Lower leg skin (tissue), 4 donors: ENCODE data around the gene KCTD10. TPM values are rescaled to one million over a fixed set of nuclear protein-coding genes. Genes with fewer than 3 reads are reported as not detected.

ENCODE experiments used
- DNase-seq, 2 donors: peaks; one replicate each; pipeline ENCODE4 v3.0.0-alpha.2; 2019; ENCODE audit warnings: low spot score in 2 of 2
- H3K4me3 ChIP-seq: fragments of 200-600 bp; sonication (generic); 2 replicates; pipeline ENCODE4 v1.5.1; 2017; ENCODE audit warnings: mild to moderate bottlenecking, low read depth; ENCODE audit not compliant: poor library complexity, severe bottlenecking
- CTCF ChIP-seq, 3 donors: fragments of 450-650 bp; IDR thresholded peaks; one replicate each; pipeline ENCODE4 v1.5.1; 2016; ENCODE audit warnings: antibody characterized with exemption in 3 of 3, mild to moderate bottlenecking in 3 of 3, moderate library complexity in 2 of 3
- POLR2A ChIP-seq, 2 donors: fragments of 450-650 bp; IDR thresholded peaks; one replicate each; pipeline ENCODE4 v1.6.1; 2016 to 2017; ENCODE audit warnings: antibody characterized with exemption in 2 of 2, mild to moderate bottlenecking in 1 of 2, moderate library complexity in 1 of 2
- WGBS, 2 donors: methylation state at CpG; one replicate each; pipeline ENCODE4 v1.1.5; 2018; 5-methylcytosine and 5-hydroxymethylcytosine counted together
- intact Hi-C: fragments of 100-400 bp; cut with DNase I; formaldehyde crosslinking; loops from one replicate; pipeline ENCODE4 v1.15.0; 2023; ENCODE audit warnings: low total_unique reads
- total RNA-seq, 4 donors: library from RNA; depleted of rRNA; stranded (reverse); fragments of >200 nt; gene quantifications; one replicate each; pipeline ENCODE4 v1.1.0, GENCODE V29; 2016

KCTD10 gene
- total RNA-seq, 4 donors from 2014 or later = 22.3 to 60.1 (median 44.1) TPM

- WGBS, 2 donors = 94 to 96% methylated on average over 2 of the region's 2 CpGs
- no peak for DNase-seq
- TF ChIP-seq POLR2A (IDR thresholded peaks at IDR 0.05) = no peak
- intact Hi-C loops = no loop called here
- no peak overlapping the region for H3K4me3 ChIP-seq
Measured at GRCh38 chr12:109482491-109482890, 5.4 kb upstream of the KCTD10 start.

GRCh38 chr12:109481863-109482262 is 4.8 kb upstream of the KCTD10 start:
- 86 to 96% methylated on average over 1 of the region's 1 CpG for WGBS, 2 donors
- H3K4me3 ChIP-seq = no peak overlapping the region
- TF ChIP-seq POLR2A (IDR thresholded peaks at IDR 0.05) = no peak
- TF ChIP-seq CTCF (IDR thresholded peaks at IDR 0.05) = no peak
- intact Hi-C loops = no loop called here
- DNase-seq = no peak

- H3K4me3 ChIP-seq = no peak overlapping the region
- TF ChIP-seq CTCF (IDR thresholded peaks at IDR 0.05) (no peak), POLR2A (IDR thresholded peaks at IDR 0.05) (no peak)
- 90 to 93% methylated on average over 4 of the region's 4 CpGs for WGBS, 2 donors
- DNase-seq = no peak
- intact Hi-C loops = no loop called here
Measured at GRCh38 chr12:109480356-109480755, 3.3 kb upstream of the KCTD10 start.

- intact Hi-C loops = no loop called here
- WGBS, 2 donors = 67 to 78% methylated on average over 1 of the region's 1 CpG
- no peak for DNase-seq
- TF ChIP-seq POLR2A (IDR thresholded peaks at IDR 0.05) = no peak
- no peak for TF ChIP-seq CTCF (IDR thresholded peaks at IDR 0.05)
- H3K4me3 ChIP-seq = no peak overlapping the region
Measured at GRCh38 chr12:109479761-109480160, 2.7 kb upstream of the KCTD10 start.

- WGBS, 2 donors = 2 to 4% methylated on average over 9 of the region's 9 CpGs
- H3K4me3 ChIP-seq = peak overlapping the region; percentile 87
- DNase-seq = no peak
- TF ChIP-seq POLR2A (IDR thresholded peaks at IDR 0.05) (no peak), CTCF (IDR thresholded peaks at IDR 0.05) (no peak)
- intact Hi-C loops = no loop called here
Measured at GRCh38 chr12:109477963-109478315, 839 bp upstream of the KCTD10 start.

GRCh38 chr12:109476807-109477184 is 304 bp downstream of the KCTD10 start:
- no peak for DNase-seq
- H3K4me3 ChIP-seq = peak overlapping the region; percentile 87
- intact Hi-C loops = no loop called here
- WGBS, 2 donors = 0 to 1% methylated on average over 11 of the region's 11 CpGs
- TF ChIP-seq CTCF (IDR thresholded peaks at IDR 0.05) (no peak), POLR2A (IDR thresholded peaks at IDR 0.05) (no peak)
